ENCODE data around the gene USF2. TPM values are rescaled to one million over a fixed set of nuclear protein-coding genes. Genes with fewer than 3 reads are reported as not detected.
A peak's percentile ranks its signal among the peaks of the same experiment; 100 is the strongest.

USF2 gene
- polyA plus RNA-seq, 3 donors: 2.7 to 248 (median 5.0) TPM

DNA sequence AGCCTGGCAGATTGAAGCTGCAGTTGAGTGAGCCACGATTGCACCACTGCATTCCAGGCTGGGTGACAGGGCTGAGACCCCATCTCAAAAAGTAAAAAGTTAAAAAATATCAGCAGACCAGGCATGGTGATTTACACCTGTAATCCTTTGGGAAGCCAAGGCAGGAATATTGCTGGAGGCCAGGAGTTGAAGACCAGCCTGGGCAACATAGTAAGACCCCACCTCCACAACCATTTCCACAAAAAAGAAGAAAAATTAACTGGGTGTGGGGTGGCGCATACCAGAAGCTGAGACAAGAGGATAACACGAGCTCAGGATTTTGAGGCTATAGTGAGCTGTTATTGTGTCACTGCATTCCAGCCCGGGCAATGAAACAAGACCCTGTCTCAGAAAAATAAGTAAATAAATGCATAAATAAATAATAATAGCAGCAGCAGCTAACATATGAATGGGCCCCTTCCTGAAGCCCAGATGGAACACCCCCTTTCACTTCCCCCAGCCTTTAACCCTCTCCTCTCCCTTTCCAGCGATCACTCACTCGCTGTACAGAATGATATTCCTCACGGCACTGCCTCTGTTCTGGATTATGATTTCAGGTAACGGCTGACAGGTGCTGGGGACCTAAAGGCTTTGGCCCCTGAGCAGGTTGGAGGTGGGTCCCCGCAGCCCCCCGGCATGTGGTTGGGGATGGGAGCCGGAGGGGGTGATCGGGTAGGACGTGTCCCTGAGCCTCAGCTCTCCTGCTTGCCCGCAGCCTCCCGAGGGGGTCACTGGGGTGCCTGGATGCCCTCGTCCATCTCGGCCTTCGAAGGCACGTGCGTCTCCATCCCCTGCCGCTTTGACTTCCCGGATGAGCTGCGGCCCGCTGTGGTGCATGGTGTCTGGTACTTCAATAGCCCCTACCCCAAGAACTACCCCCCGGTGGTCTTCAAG, 26.4 kb downstream of the USF2 start:
- intact Hi-C loops (cut with micrococcal nuclease): no loop called here
- no peak overlapping the region for H3K9ac ChIP-seq (ENCODE audit: insufficient read depth, low read length, poor library complexity, severe bottlenecking)

More for the DNA sequence above, 26.4 kb downstream of the USF2 start:
- H3K4me3 Mint-ChIP-seq: peak overlapping the region; percentile 25 to 58
- H3K4me2 ChIP-seq (replicated peaks; ENCODE audit: extremely low read depth, low read length, poor library complexity, severe bottlenecking): no peak overlapping the region
- H3K4me1 ChIP-seq (ENCODE audit: control insufficient read depth in 1 of 2, insufficient read depth in 2 of 2, low read length in 2 of 2): peaks cover 12 to 13% of the 10 kb centered on the region in 2 donors
- peaks cover 10 to 17% (median 15%) of the 10 kb centered on the region in 3 donors for H3K27me3 Mint-ChIP-seq (ENCODE audit: low read depth in 3 of 3)
- H3K27me3 ChIP-seq (ENCODE audit: control insufficient read depth in 2 of 2, insufficient read depth in 2 of 2, low read length in 2 of 2): peaks cover 0 to 7% of the 10 kb centered on the region in 2 donors
- no peak for DNase-seq
- no peaks in the 10 kb centered on the region for H3K36me3 ChIP-seq (replicated peaks in 1 of 2; ENCODE audit: control insufficient read depth in 1 of 2, insufficient read depth in 2 of 2, low read length in 2 of 2)
- peak overlapping the region in 1 of 7 donors; percentile 32 for H3K27ac Mint-ChIP-seq
- H3K4me1 Mint-ChIP-seq: peaks cover 13% of the 10 kb centered on the region
- no peaks in the 10 kb centered on the region for H4K20me1 ChIP-seq (ENCODE audit: insufficient read depth, low read length)
- no peaks in the 10 kb centered on the region for H3K79me2 ChIP-seq (ENCODE audit: insufficient read depth, low read length)
- H2AFZ ChIP-seq (ENCODE audit: insufficient read depth, low read depth, low read length, poor library complexity, severe bottlenecking): peak overlapping the region; percentile 16
- H3K27ac ChIP-seq (ENCODE audit: low read depth in 1 of 2, low read length in 2 of 2): no peak overlapping the region
- no peaks in the 10 kb centered on the region for H3K9me3 ChIP-seq (replicated peaks in 1 of 2; ENCODE audit: control insufficient read depth in 1 of 2, insufficient read depth in 1 of 2, low read length in 2 of 2)
- TF ChIP-seq CTCF (IDR thresholded peaks at IDR 0.05): no peak
- peaks cover 0 to 2% (median 0%) of the 10 kb centered on the region in 7 donors for H3K9me3 Mint-ChIP-seq
- 26% methylated on average over 21 of the region's 25 CpGs for WGBS (ENCODE audit: insufficient coverage)
- no peaks in the 10 kb centered on the region for H3K36me3 Mint-ChIP-seq
- no peak overlapping the region for H3K4me3 ChIP-seq (replicated peaks in 1 of 3; ENCODE audit: low read depth in 2 of 3, low read length in 3 of 3)
